Measurements from ENCODE around the gene SMIM32. TPM values are rescaled to one million over a fixed set of nuclear protein-coding genes. Genes with fewer than 3 reads are reported as not detected.

SMIM32 gene
- polyA plus RNA-seq, 4 donors: 16.7 to 24.4 (median 21.4) TPM

DNA sequence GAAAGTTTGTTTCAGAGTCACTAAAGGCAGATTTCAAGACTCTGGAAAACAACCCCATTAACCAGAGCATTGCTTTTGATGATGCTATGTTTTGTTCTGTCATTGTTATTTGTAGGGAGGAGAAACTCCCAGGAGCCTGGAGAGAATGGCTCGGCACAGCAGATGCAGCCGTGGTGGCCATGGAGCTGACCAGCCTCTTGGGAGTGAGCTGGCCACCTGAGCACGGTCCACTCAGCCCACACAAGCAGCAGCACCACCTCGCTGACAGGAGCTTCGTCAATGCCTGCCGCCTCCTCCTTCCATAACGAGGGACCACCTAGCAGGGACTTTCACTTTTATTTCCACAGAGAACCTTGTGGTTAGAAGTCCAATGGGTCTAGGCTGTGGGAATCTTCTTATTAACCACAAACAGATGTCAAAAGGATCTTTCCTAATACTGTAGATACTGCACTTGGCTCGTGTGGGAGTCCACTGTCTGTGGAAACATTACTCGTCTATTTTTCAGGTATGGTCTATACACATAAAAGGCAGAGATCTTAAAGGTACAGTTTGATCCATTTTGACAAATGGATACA, 21.0 kb upstream of the SMIM32 start:
- no peak for FAIRE-seq

DNA sequence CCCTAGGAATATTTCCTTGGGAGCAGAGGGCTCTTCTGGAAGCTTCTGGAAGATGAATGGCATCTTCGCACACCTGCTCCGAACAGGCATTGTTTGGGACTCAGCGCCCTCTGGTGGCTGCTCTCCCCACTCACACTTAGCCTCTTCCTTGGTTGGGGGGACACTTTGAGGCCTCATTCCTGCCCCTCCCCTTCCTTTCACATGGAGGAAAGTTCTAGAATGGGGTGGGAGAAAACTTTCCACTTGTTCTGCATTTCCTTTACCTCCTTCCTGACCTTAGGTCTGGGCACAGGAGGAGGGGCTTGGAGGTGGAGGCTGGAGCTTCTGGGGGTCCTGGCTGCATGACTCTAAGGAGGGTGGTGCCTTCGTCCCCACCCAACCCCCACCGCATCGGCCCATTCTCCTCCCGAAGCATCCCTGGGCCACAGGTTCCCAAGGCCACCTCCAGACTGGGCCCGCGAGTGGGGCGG, 19.3 kb upstream of the SMIM32 start:
- Histone ChIP-seq H3K27ac (ENCODE audit: low read depth in 1 of 3, low read length in 2 of 3) (no peak overlapping the region), H3K9me3 (ENCODE audit: control insufficient read depth in 2 of 2, insufficient read depth in 1 of 2, low read depth in 1 of 2, low read length in 1 of 2) (no peaks in the 10 kb centered on the region), H3K36me3 (ENCODE audit: control insufficient read depth in 3 of 3, insufficient read depth in 2 of 3, low read depth in 1 of 3, low read length in 3 of 3) (peaks cover 0 to 23% (median 0%) of the 10 kb centered on the region in 3 donors), H3K27me3 (ENCODE audit: control insufficient read depth in 3 of 3, insufficient read depth in 3 of 3, low read length in 3 of 3) (peaks cover 0 to 2% (median 0%) of the 10 kb centered on the region in 3 donors), H3K4me3 (ENCODE audit: low read depth in 1 of 3, low read length in 3 of 3) (no peak overlapping the region), H3K4me1 (ENCODE audit: control insufficient read depth in 3 of 3, insufficient read depth in 2 of 3, low read depth in 1 of 3, low read length in 2 of 3) (no peaks in the 10 kb centered on the region)
- 42 to 50% (median 47%) methylated on average over 10 of the region's 10 CpGs for WGBS, 3 donors
- no peak for FAIRE-seq
- peak; percentile 63 to 72 for DNase-seq

More for the DNA sequence above, 21.0 kb upstream of the SMIM32 start:
- 68 to 93% (median 69%) methylated on average over 9 of the region's 9 CpGs for WGBS, 3 donors
- no peak for DNase-seq
- Histone ChIP-seq H3K9me3 (ENCODE audit: control insufficient read depth in 2 of 2, insufficient read depth in 1 of 2, low read depth in 1 of 2, low read length in 1 of 2) (no peaks in the 10 kb centered on the region), H3K27me3 (ENCODE audit: control insufficient read depth in 3 of 3, insufficient read depth in 3 of 3, low read length in 3 of 3) (peaks cover 0 to 2% (median 0%) of the 10 kb centered on the region in 3 donors), H3K4me3 (ENCODE audit: low read depth in 1 of 3, low read length in 3 of 3) (no peak overlapping the region), H3K4me1 (ENCODE audit: control insufficient read depth in 3 of 3, insufficient read depth in 2 of 3, low read depth in 1 of 3, low read length in 2 of 3) (no peaks in the 10 kb centered on the region), H3K27ac (ENCODE audit: low read depth in 1 of 3, low read length in 2 of 3) (no peak overlapping the region), H3K36me3 (ENCODE audit: control insufficient read depth in 3 of 3, insufficient read depth in 2 of 3, low read depth in 1 of 3, low read length in 3 of 3) (peaks cover 0 to 23% (median 0%) of the 10 kb centered on the region in 3 donors)

DNA sequence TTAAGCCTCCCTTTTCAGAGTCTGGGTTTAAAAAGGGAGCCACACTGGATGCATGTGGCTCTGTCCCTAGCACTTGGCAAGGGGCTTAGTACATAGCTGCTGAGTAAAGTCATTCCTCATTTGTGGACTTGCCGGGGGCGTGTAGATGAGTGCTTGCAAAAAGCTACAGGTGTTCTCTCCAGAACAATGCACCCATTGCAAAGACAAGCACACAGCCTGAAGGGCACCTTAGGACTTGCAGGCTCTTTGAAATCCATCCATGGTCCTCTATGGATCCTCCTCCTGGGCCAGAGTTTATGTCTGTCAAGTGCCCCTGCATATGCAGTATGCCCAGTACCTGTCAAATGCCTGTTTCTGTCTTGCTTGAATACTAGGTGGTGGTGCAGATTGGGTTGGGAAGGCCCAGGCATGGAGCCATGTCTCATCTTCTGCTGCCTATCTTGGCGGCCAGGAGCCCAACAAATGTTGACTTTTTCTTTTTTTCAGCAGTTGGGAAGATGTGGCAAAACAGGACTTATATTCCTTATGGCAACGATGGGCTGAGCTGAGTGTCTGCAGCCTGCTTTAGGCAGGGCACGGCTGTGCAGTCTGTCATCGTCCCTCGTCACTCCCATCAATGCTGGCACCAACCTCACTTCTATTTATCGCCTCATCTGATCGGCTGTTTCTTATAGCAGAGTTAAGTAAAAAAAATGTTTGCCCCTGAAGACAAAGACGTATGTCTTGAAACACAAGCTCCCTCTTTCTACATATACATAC, 18.5 kb upstream of the SMIM32 start:
- FAIRE-seq (no peak), DNase-seq (no peak)
- peaks cover 0 to 27% (median 0%) of the 10 kb centered on the region in 3 donors for H3K36me3 ChIP-seq (ENCODE audit: control insufficient read depth in 3 of 3, insufficient read depth in 2 of 3, low read depth in 1 of 3, low read length in 3 of 3)
- peaks cover 0 to 2% (median 0%) of the 10 kb centered on the region in 3 donors for H3K27me3 ChIP-seq (ENCODE audit: control insufficient read depth in 3 of 3, insufficient read depth in 3 of 3, low read length in 3 of 3)
- 83 to 84% (median 83%) methylated on average over 10 of the region's 10 CpGs for WGBS, 3 donors
- no peaks in the 10 kb centered on the region for H3K4me1 ChIP-seq (ENCODE audit: control insufficient read depth in 3 of 3, insufficient read depth in 2 of 3, low read depth in 1 of 3, low read length in 2 of 3)
- H3K27ac ChIP-seq (ENCODE audit: low read depth in 1 of 3, low read length in 2 of 3): no peak overlapping the region
- no peak overlapping the region for H3K4me3 ChIP-seq (ENCODE audit: low read depth in 1 of 3, low read length in 3 of 3)
- no peaks in the 10 kb centered on the region for H3K9me3 ChIP-seq (ENCODE audit: control insufficient read depth in 2 of 2, insufficient read depth in 1 of 2, low read depth in 1 of 2, low read length in 1 of 2)

DNA sequence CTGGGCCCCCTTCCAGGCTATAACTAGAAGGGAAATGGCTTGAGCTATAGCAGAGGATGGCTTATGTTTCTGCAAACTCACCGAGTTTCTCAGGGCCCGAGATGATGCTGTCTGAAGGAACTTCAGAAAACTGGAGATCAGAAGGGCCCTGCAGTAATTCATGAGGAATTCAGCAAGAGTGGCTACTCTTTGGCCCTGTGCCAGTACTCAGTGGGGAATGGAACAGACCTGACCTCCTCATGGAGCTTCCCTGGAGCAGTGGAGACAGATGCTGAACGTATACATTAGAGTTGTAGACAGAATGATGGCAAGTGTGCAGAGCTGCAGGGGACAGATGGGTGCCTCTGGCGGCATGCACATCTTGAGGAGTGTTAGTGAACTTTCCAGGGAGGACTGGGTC, 17.3 kb upstream of the SMIM32 start:
- peaks cover 0 to 2% (median 0%) of the 10 kb centered on the region in 3 donors for H3K27me3 ChIP-seq (ENCODE audit: control insufficient read depth in 3 of 3, insufficient read depth in 3 of 3, low read length in 3 of 3)
- no peak for FAIRE-seq
- no peaks in the 10 kb centered on the region for H3K4me1 ChIP-seq (ENCODE audit: control insufficient read depth in 3 of 3, insufficient read depth in 2 of 3, low read depth in 1 of 3, low read length in 2 of 3)

DNA sequence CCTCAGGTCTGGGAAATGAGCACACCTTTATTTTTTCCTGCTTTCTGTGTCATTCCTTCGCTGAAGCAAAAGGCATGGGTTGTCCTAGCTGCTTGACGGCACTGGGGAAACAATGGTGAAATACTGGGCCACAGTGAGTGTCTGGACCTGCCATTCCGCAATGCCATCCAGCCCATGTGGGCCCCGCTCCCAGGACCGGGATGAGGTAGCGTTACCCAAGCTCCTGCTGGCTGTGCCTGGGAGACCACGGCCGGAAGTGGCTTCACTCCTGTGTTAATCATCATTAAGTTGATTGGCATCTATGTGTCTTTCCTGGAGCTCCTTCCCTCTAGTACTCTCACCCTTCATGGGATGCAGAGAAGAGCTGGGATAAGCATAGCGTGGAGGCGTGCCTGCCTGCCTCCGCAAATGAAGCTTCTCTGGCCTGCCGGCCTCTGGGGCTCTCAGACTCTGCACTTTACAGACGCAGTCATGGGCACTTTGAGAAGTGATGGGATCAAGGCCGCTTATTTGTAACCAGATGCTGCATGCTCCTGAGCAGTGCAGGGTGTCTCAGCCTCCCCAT, 16.5 kb upstream of the SMIM32 start:
- peaks cover 0 to 14% (median 0%) of the 10 kb centered on the region in 3 donors for H3K36me3 ChIP-seq (ENCODE audit: control insufficient read depth in 3 of 3, insufficient read depth in 2 of 3, low read depth in 1 of 3, low read length in 3 of 3)
- DNase-seq: no peak
- H3K4me3 ChIP-seq (ENCODE audit: low read depth in 1 of 3, low read length in 3 of 3): no peak overlapping the region
- peaks cover 0 to 7% of the 10 kb centered on the region in 2 donors for H3K9me3 ChIP-seq (ENCODE audit: control insufficient read depth in 2 of 2, insufficient read depth in 1 of 2, low read depth in 1 of 2, low read length in 1 of 2)
- no peak for FAIRE-seq
- H3K4me1 ChIP-seq (ENCODE audit: control insufficient read depth in 3 of 3, insufficient read depth in 2 of 3, low read depth in 1 of 3, low read length in 2 of 3): no peaks in the 10 kb centered on the region
- no peak overlapping the region for H3K27ac ChIP-seq (ENCODE audit: low read depth in 1 of 3, low read length in 2 of 3)
- peaks cover 0 to 2% (median 0%) of the 10 kb centered on the region in 3 donors for H3K27me3 ChIP-seq (ENCODE audit: control insufficient read depth in 3 of 3, insufficient read depth in 3 of 3, low read length in 3 of 3)
- 92 to 95% (median 95%) methylated on average over 14 of the region's 14 CpGs for WGBS, 3 donors

More for the DNA sequence above, 17.3 kb upstream of the SMIM32 start:
- H3K9me3 ChIP-seq (ENCODE audit: control insufficient read depth in 2 of 2, insufficient read depth in 1 of 2, low read depth in 1 of 2, low read length in 1 of 2): peaks cover 0 to 3% of the 10 kb centered on the region in 2 donors
- H3K36me3 ChIP-seq (ENCODE audit: control insufficient read depth in 3 of 3, insufficient read depth in 2 of 3, low read depth in 1 of 3, low read length in 3 of 3): peaks cover 0 to 21% (median 0%) of the 10 kb centered on the region in 3 donors
- no peak overlapping the region for H3K4me3 ChIP-seq (ENCODE audit: low read depth in 1 of 3, low read length in 3 of 3)
- 76 to 88% (median 84%) methylated on average over 4 of the region's 4 CpGs for WGBS, 3 donors
- H3K27ac ChIP-seq (ENCODE audit: low read depth in 1 of 3, low read length in 2 of 3): no peak overlapping the region
- no peak for DNase-seq

DNA sequence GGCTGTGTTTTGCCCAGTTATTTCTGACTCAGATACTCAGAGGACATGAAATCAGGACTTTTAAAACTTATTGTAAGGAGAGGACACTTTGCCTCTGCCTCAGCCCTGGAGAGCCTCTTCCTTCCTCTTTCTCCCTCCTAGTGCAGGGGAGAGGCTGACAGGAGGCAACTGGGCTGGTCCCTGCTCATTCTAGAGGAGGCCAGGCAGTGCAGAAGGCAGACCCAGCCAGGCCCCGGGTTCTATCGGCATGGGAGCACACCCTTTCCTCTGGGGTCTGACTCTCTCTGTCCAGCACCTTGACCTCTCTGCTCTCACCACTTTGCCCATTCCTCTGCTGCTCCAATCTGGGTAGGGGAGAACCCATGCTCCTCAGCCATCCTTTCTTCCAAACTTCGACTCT, 16.0 kb upstream of the SMIM32 start:
- FAIRE-seq: no peak
- no peaks in the 10 kb centered on the region for H3K4me1 ChIP-seq (ENCODE audit: control insufficient read depth in 3 of 3, insufficient read depth in 2 of 3, low read depth in 1 of 3, low read length in 2 of 3)
- peaks cover 0 to 7% of the 10 kb centered on the region in 2 donors for H3K9me3 ChIP-seq (ENCODE audit: control insufficient read depth in 2 of 2, insufficient read depth in 1 of 2, low read depth in 1 of 2, low read length in 1 of 2)
- no peak overlapping the region for H3K27ac ChIP-seq (ENCODE audit: low read depth in 1 of 3, low read length in 2 of 3)
- H3K27me3 ChIP-seq (ENCODE audit: control insufficient read depth in 3 of 3, insufficient read depth in 3 of 3, low read length in 3 of 3): peaks cover 0 to 2% (median 0%) of the 10 kb centered on the region in 3 donors
- no peak for DNase-seq
- H3K4me3 ChIP-seq (ENCODE audit: low read depth in 1 of 3, low read length in 3 of 3): no peak overlapping the region
- 62 to 83% (median 81%) methylated on average over 3 of the region's 3 CpGs for WGBS, 3 donors
- peaks cover 0 to 14% (median 0%) of the 10 kb centered on the region in 3 donors for H3K36me3 ChIP-seq (ENCODE audit: control insufficient read depth in 3 of 3, insufficient read depth in 2 of 3, low read depth in 1 of 3, low read length in 3 of 3)

DNA sequence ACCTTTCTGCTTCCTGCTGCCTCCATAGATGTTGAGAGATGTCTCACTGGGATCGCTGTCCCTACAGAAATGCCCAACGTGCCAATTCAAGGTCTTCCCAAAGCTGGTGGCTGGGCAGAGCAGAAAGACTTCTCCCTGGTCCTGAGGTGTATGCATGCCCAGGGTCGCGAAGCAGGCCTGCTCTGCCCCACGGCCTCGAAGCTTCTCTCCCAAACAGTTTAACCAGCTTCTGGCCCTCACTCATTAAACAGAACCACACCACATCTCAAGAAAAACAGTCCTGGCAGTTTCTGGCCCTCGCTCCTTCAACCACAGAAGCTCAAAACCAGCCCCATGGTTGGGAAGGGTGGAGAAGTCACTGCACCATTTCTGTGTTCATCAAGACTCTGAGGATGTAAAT, 14.7 kb upstream of the SMIM32 start:
- peaks cover 0 to 2% (median 0%) of the 10 kb centered on the region in 3 donors for H3K27me3 ChIP-seq (ENCODE audit: control insufficient read depth in 3 of 3, insufficient read depth in 3 of 3, low read length in 3 of 3)
- FAIRE-seq: no peak
- DNase-seq: no peak
- H3K9me3 ChIP-seq (ENCODE audit: control insufficient read depth in 2 of 2, insufficient read depth in 1 of 2, low read depth in 1 of 2, low read length in 1 of 2): peaks cover 0 to 7% of the 10 kb centered on the region in 2 donors
- H3K4me1 ChIP-seq (ENCODE audit: control insufficient read depth in 3 of 3, insufficient read depth in 2 of 3, low read depth in 1 of 3, low read length in 2 of 3): peaks cover 0 to 3% (median 0%) of the 10 kb centered on the region in 3 donors
- 87 to 93% (median 90%) methylated on average over 7 of the region's 7 CpGs for WGBS, 3 donors
- no peak overlapping the region for H3K4me3 ChIP-seq (ENCODE audit: low read depth in 1 of 3, low read length in 3 of 3)
- no peak overlapping the region for H3K27ac ChIP-seq (ENCODE audit: low read depth in 1 of 3, low read length in 2 of 3)
- H3K36me3 ChIP-seq (ENCODE audit: control insufficient read depth in 3 of 3, insufficient read depth in 2 of 3, low read depth in 1 of 3, low read length in 3 of 3): peaks cover 0 to 12% (median 0%) of the 10 kb centered on the region in 3 donors

DNA sequence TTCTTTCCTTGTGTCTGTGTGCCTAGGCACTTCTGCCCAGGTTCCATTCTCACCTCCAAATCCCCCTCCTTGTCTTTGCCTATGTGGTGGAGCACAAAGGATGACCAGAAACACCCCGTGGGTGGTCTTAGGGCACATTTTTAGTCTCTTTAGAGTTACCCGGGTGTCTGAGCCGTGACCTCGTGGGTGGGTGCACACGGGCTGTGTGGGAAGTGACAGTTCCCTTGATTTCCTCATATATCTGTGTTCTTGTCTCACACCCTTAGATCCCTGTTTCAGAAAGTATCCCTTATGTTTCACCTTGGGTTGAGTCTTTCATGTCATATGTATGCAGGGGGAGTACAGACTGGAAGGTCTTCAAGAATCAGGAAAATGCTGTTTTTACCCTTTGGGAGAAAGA, 13.4 kb upstream of the SMIM32 start:
- Histone ChIP-seq H3K4me3 (ENCODE audit: low read depth in 1 of 3, low read length in 3 of 3) (no peak overlapping the region), H3K4me1 (ENCODE audit: control insufficient read depth in 3 of 3, insufficient read depth in 2 of 3, low read depth in 1 of 3, low read length in 2 of 3) (peaks cover 0 to 3% (median 0%) of the 10 kb centered on the region in 3 donors), H3K27ac (ENCODE audit: low read depth in 1 of 3, low read length in 2 of 3) (no peak overlapping the region), H3K27me3 (ENCODE audit: control insufficient read depth in 3 of 3, insufficient read depth in 3 of 3, low read length in 3 of 3) (no peaks in the 10 kb centered on the region), H3K9me3 (ENCODE audit: control insufficient read depth in 2 of 2, insufficient read depth in 1 of 2, low read depth in 1 of 2, low read length in 1 of 2) (peaks cover 0 to 7% of the 10 kb centered on the region in 2 donors), H3K36me3 (ENCODE audit: control insufficient read depth in 3 of 3, insufficient read depth in 2 of 3, low read depth in 1 of 3, low read length in 3 of 3) (peaks cover 0 to 12% (median 0%) of the 10 kb centered on the region in 3 donors)
- WGBS, 3 donors: 75 to 89% (median 75%) methylated on average over 5 of the region's 5 CpGs
- no peak for DNase-seq
- no peak for FAIRE-seq

All from small intestine (tissue), 7 donors.